Measurements from ENCODE around the gene GRSF1. TPM values are rescaled to one million over a fixed set of nuclear protein-coding genes. Genes with fewer than 3 reads are reported as not detected.

GRSF1 gene
- total RNA-seq, 2 donors from 2014 or later, result 56.6 to 58.3 TPM

DNA sequence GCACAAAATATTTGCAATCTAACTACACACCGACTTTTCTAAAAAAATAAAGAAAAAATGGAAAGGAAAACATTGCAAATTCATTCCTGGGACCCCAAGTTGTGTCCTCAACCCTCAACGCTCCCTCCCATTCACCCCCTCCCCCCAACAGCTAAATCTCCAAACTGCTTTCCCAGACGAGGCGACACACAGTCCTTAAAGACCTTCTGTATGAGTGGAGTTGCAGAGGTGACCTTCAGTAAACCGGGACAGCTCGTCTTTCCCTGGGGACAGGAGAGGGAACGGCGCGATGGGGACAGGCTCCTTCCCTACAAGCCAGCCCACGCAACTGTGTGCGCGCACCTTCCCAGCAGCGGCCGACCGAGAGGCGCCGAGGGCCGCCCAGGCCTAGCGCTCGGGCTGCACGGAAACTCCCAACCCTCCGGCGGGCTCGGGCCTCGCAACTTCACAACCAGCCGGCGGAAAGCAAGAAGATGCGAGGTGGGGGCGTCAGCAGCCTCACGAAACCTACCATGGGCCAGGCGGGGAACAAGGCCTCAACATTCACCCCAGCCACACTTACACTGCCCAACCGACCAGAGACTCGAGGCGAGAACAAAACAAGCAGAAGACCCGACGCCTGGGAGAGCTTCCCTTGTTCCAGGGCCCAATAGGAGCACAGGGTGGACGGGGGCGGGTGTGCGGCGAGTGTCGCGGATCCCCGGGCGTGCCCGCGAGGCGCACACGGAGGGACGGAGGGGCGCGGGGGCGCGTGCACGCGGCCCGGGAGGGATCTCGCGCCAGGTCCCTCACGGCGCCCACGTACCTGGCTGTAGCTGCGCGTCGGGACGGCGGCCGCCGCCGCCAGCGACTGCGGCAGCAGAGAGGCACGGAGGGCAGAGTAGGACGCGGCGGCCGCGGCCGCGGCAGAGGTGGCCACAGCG is 763 bp downstream of the GRSF1 start:
- Histone ChIP-seq H3K9me3 (no peaks in the 10 kb centered on the region), H3K27me3 (replicated peaks; ENCODE audit: insufficient read depth) (no peaks in the 10 kb centered on the region), H3K4me3 (peak overlapping the region; percentile 89 to 90), H3K36me3 (no peaks in the 10 kb centered on the region), H3K4me1 (replicated peaks) (no peaks in the 10 kb centered on the region), H3K27ac (peak overlapping the region; percentile 86 to 89)
- WGBS, result under 1% methylated on average over 74 of the region's 80 CpGs
- DNase-seq (ENCODE audit: low spot score), result peak; percentile 47
- intact Hi-C loops (cut with DNase I), result loop anchor here (2.0 to 10.0 kb wide), 2 partner anchors 154 kb away; partner anchors contain the start of genes DCK and UTP3
- TF ChIP-seq, protein P1, sequence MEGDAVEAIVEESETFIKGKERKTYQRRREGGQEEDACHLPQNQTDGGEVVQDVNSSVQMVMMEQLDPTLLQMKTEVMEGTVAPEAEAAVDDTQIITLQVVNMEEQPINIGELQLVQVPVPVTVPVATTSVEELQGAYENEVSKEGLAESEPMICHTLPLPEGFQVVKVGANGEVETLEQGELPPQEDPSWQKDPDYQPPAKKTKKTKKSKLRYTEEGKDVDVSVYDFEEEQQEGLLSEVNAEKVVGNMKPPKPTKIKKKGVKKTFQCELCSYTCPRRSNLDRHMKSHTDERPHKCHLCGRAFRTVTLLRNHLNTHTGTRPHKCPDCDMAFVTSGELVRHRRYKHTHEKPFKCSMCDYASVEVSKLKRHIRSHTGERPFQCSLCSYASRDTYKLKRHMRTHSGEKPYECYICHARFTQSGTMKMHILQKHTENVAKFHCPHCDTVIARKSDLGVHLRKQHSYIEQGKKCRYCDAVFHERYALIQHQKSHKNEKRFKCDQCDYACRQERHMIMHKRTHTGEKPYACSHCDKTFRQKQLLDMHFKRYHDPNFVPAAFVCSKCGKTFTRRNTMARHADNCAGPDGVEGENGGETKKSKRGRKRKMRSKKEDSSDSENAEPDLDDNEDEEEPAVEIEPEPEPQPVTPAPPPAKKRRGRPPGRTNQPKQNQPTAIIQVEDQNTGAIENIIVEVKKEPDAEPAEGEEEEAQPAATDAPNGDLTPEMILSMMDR (IDR thresholded peaks at IDR 0.05), result no peak
- TF ChIP-seq POLR2AphosphoS5 (IDR thresholded peaks at IDR 0.05), result no peak
- peak; percentile 5 for TF ChIP-seq POLR2A (IDR thresholded peaks at IDR 0.05)

DNA sequence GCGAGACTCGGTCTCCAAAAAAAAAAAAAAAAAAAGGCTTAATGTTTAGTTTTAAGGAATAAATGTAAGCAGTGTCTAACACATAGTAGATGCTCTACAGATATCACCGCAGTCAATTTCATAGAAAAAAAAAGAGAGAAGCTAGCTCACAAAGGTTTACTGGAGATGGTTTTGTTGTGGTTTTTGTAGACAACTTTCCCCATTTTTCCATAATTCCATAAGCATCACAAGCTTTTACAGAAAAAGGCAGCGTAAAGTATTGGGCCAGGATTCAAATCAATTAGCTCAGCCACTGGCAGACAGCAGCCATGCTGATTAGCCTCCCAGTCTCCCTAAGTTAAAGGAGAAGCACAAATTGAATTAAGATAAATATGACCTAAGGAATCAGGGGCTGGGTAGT is 1.5 kb downstream of the GRSF1 start:
- Histone ChIP-seq H3K9me3 (no peaks in the 10 kb centered on the region), H3K27me3 (replicated peaks; ENCODE audit: insufficient read depth) (no peaks in the 10 kb centered on the region), H3K4me3 (peak overlapping the region; percentile 89 to 90), H3K36me3 (no peaks in the 10 kb centered on the region), H3K4me1 (replicated peaks) (no peaks in the 10 kb centered on the region), H3K27ac (peak overlapping the region; percentile 86 to 89)
- no peak for DNase-seq (ENCODE audit: low spot score)
- 14% methylated on average over 4 of the region's 4 CpGs for WGBS
- intact Hi-C loops (cut with DNase I), result loop anchor here (2.0 to 10.0 kb wide), 2 partner anchors 153 to 155 kb away; partner anchors contain the start of genes DCK and UTP3
- no peak for TF ChIP-seq POLR2AphosphoS5 (IDR thresholded peaks at IDR 0.05)

DNA sequence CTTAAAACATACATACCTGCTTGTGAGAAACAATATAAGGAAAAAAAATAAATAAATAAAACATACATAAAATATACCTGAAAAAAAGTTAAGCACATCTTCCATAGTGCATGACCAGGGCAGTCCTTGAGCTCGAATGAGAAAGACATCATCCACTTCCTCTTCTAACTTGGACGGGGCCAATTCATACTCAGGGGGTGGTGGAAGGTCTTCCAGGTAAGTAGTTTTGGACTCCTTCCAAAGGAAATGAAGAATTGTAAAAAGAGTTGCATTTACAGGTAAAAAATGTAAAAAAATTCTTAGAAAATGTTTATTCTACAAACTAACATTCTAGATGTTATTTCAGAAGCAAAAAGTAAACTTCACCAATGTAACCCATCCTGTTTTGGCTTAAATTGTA is 3.6 kb downstream of the GRSF1 start:
- 46% methylated on average over 2 of the region's 2 CpGs for WGBS
- DNase-seq (ENCODE audit: low spot score), result no peak
- H3K4me3 ChIP-seq, result no peak overlapping the region
- H3K9me3 ChIP-seq, result no peaks in the 10 kb centered on the region
- no peaks in the 10 kb centered on the region for H3K36me3 ChIP-seq
- no peaks in the 10 kb centered on the region for H3K4me1 ChIP-seq (replicated peaks)
- no peak overlapping the region for H3K27ac ChIP-seq
- H3K27me3 ChIP-seq (replicated peaks; ENCODE audit: insufficient read depth), result no peaks in the 10 kb centered on the region
- intact Hi-C loops (cut with DNase I), result loop anchor here (10.0 kb wide), 1 partner anchor 151 kb away; the partner anchor contains the start of gene UTP3
- TF ChIP-seq POLR2A (IDR thresholded peaks at IDR 0.05), result no peak

DNA sequence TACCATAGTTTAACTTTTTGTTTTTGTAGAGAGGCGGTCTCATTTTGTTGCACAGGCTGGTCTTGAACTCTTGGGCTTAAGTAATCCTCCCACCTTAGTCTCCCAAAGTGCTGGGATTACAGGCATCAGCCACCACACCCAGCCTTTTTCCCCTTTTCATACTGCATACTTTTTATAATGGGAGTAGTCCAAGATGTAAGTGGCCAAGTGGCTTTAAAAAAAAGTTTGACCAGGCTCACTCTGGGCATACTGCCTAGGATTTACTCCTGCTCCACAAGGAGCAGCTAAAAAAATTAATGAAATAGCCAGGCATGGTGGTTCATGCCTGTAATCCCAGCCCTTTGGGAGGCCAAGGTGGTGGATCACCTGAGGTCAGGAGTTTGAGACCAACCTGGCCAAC is 6.0 kb downstream of the GRSF1 start:
- intact Hi-C loops (cut with DNase I), result loop anchor here (10.0 kb wide), 1 partner anchor 149 kb away; the partner anchor contains the start of gene UTP3
- TF ChIP-seq POLR2AphosphoS5 (IDR thresholded peaks at IDR 0.05) (no peak), POLR2A (IDR thresholded peaks at IDR 0.05) (no peak)
- TF ChIP-seq, protein P1 (IDR thresholded peaks at IDR 0.05), result no peak
- Histone ChIP-seq H3K4me3 (no peak overlapping the region), H3K27ac (no peak overlapping the region), H3K4me1 (replicated peaks) (no peaks in the 10 kb centered on the region), H3K9me3 (no peaks in the 10 kb centered on the region), H3K36me3 (peaks cover 5 to 7% of the 10 kb centered on the region in 2 donors), H3K27me3 (replicated peaks; ENCODE audit: insufficient read depth) (no peaks in the 10 kb centered on the region)
- DNase-seq (ENCODE audit: low spot score), result no peak
- WGBS, result 97% methylated on average over 1 of the region's 1 CpG

DNA sequence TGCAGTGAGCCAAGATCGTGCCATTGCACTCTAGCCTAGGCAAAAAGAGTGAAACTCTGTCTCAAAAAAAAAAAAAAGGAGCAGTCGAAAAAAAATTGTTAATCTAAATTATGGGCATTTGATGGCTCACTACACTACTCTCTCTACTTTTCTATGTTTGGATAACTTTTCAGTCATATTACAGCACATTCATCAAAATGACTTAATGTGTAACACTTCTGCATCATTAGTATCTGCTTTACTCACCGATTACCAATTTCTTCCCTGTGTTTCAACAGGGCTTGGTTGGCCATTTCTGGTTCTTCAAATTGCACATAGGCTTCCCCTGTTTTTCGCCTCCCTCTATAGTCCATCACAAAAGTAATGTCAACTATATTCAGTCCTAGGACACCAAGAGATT is 8.4 kb downstream of the GRSF1 start:
- WGBS, result over 99% methylated on average over 4 of the region's 4 CpGs
- Histone ChIP-seq H3K4me3 (no peak overlapping the region), H3K36me3 (peaks cover 5 to 13% of the 10 kb centered on the region in 2 donors), H3K27ac (no peak overlapping the region), H3K27me3 (replicated peaks; ENCODE audit: insufficient read depth) (no peaks in the 10 kb centered on the region), H3K4me1 (replicated peaks) (no peaks in the 10 kb centered on the region), H3K9me3 (no peaks in the 10 kb centered on the region)
- intact Hi-C loops (cut with DNase I), result loop anchor here (10.0 kb wide), 1 partner anchor 146 kb away; the partner anchor contains the start of gene UTP3
- TF ChIP-seq POLR2AphosphoS5 (IDR thresholded peaks at IDR 0.05), result no peak
- TF ChIP-seq, protein P1 (IDR thresholded peaks at IDR 0.05), result no peak
- no peak for DNase-seq (ENCODE audit: low spot score)

All from prostate gland (tissue), 2 donors.